GM19239 (cell line): Measurements from ENCODE around the gene SGCA.

Source experiments
- DNase-seq: peaks from one replicate; pipeline ENCODE4 v3.0.0; 2011; ENCODE audit warnings: low spot score; ENCODE audit not compliant: insufficient read length
- FAIRE-seq: peaks from 2 replicates; lab custom pipeline; 2011; peaks lifted over from hg19 to GRCh38; lab: Jason Lieb, UNC

SGCA gene

GRCh38 chr17:50165867-50166517 is at the start of gene SGCA:
Gene SGCA, plus strand, starts transcription at chr17:50166005. Its CDS starts 36 bp downstream, at chr17:50166041.
- FAIRE-seq (no peak), DNase-seq (no peak)

GRCh38 chr17:50117202-50118051 is 48.4 kb upstream of the SGCA start:
- no peak for FAIRE-seq
- DNase-seq: no peak

GRCh38 chr17:50118076-50118827 is 47.6 kb upstream of the SGCA start:
- DNase-seq (no peak), FAIRE-seq (no peak)

- FAIRE-seq: no peak
- no peak for DNase-seq
Observed at GRCh38 chr17:50118828-50119218, 47.0 kb upstream of the SGCA start.

- FAIRE-seq (no peak), DNase-seq (no peak)
Observed at GRCh38 chr17:50120475-50121253, 45.1 kb upstream of the SGCA start.

- no peak for DNase-seq
- FAIRE-seq: no peak
Observed at GRCh38 chr17:50122945-50123344, 42.9 kb upstream of the SGCA start.

- FAIRE-seq: no peak
- no peak for DNase-seq
Observed at GRCh38 chr17:50123649-50124349, 42.0 kb upstream of the SGCA start.

- no peak for DNase-seq
- FAIRE-seq: no peak
Observed at GRCh38 chr17:50125420-50125997, 40.3 kb upstream of the SGCA start.

- FAIRE-seq: no peak
- DNase-seq: no peak
Observed at GRCh38 chr17:50127697-50128361, 38.0 kb upstream of the SGCA start.

GRCh38 chr17:50128441-50129352 is 37.1 kb upstream of the SGCA start:
- no peak for DNase-seq
- FAIRE-seq: no peak

GRCh38 chr17:50129353-50129727 is 36.5 kb upstream of the SGCA start:
- FAIRE-seq (no peak), DNase-seq (no peak)

- DNase-seq (no peak), FAIRE-seq (no peak)
Observed at GRCh38 chr17:50129728-50130558, 35.9 kb upstream of the SGCA start, which contains the start of gene SAMD14. Gene SAMD14, minus strand, starts transcription at chr17:50130160. Its CDS starts 5,201 bp downstream, at chr17:50124959.

- DNase-seq (no peak), FAIRE-seq (no peak)
Observed at GRCh38 chr17:50130559-50131305, 35.1 kb upstream of the SGCA start.

GRCh38 chr17:50132104-50132794 is 33.6 kb upstream of the SGCA start:
- no peak for FAIRE-seq
- no peak for DNase-seq

- DNase-seq: no peak
- FAIRE-seq: no peak
Observed at GRCh38 chr17:50133028-50133768, 32.6 kb upstream of the SGCA start.
